Activated T-helper 1 cell treated with Interleukin-2 at 50 U/mL for 16 hours (primary cell): Measurements from ENCODE around the gene SFPQ.
"Not testable (repeated sequence)": the region's sequence is repeated elsewhere in the genome, so short reads cannot be mapped to it uniquely, and the experiment has no call there.

Experiments
- DNase-seq: peaks from one replicate; pipeline ENCODE4 v3.0.0-alpha.2; 2020; ENCODE audit warnings: low read depth

SFPQ gene

DNA sequence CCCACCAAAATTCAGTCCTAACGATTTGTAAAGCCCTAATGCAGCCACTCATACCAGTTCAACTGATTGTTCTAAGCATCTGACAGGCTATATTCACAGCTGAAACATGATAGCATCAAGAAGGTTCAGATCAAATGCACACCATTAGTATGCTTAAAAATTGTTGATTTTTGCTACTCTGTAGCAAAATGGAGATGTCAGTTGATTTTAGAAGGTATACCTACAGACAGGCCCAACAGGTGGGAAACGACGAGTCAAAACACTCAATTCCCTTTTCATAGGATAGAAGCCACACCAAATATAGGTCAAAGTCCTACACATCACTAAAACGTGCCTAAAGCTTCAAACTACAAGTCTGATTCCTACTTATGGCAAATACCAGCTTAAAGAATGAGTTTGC lies 6.7 kb downstream of the SFPQ start:
- DNase-seq = no peak

DNA sequence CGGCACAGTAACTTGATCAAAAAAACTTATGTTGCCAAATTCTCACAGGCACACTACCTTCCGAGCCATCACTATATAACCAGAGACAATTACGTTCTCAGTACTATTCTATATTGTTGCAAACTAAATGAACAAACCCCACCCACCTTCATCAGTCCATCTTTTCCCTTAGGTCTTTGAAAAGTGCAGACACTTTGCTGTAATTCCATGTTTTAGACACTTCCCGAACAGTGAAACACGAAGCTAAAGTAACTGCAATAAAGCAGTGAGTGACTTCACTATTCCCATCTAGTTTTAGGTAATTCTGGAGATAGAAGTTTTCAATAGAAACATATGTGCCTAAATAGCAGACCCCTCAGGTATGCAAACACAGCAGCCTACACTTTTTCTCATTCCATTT lies 7.7 kb downstream of the SFPQ start:
- DNase-seq = no peak

DNA sequence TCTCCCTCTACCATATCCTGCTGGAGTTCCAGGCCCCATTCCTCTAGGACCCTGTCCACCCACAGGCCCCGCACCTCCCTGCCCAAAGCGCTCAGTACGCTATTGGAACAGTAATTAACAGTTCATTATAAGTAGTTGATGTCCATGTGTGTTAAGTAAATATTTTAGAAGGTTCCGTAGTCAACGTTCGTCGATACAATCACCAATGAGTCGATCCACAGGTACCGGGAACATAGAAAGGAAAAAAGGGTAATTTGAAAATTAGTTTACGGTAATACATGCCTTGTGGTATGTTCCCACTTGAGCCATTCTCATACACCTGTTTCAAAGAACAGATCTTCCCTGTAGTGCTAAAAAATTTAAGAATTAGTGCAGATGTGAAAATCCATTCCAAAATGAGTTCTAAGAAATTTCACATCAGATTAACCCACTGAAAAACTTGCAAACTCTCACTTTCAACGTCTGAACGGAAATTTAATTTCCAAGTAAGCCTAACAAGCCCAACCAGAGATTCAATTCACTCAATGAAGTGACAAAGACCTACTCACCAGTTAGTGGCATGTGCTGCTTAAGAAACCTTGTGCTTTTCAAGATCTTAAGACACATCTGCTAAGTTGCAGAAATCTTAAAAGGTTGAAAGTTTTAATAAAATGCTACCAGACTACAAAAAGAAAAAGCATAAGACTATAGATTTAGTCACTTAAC lies 8.3 kb downstream of the SFPQ start:
- DNase-seq = no peak

DNA sequence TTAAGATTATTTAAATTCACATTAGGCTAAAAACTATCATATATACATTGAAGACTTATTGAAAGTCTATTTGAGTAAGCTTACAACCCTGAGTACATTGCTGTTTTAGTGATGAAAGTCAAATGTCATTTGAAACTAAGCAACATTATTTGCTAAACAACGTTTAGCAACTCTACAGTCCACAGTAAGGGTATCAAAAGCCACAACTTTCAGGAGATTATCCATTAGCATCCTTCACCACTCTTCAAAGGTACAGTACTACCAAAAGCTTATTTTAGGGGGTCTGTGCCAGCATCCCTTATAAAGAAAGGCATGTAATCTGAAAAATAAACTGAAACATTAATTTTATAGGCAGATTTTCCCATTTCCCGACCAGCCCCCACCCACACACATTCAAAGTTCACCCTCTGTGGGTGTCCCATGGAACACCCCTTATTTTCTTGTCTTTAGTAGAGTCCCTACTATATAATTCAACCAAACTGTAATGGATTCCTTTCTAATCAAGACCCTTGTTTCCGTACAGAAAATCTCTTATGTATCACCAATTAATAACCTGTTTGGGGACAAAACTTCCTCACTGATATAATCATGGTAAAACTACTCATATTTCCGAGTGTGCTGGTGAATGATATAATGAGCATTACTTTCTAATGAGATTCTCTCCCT lies 11.0 kb downstream of the SFPQ start:
- no peak for DNase-seq

DNA sequence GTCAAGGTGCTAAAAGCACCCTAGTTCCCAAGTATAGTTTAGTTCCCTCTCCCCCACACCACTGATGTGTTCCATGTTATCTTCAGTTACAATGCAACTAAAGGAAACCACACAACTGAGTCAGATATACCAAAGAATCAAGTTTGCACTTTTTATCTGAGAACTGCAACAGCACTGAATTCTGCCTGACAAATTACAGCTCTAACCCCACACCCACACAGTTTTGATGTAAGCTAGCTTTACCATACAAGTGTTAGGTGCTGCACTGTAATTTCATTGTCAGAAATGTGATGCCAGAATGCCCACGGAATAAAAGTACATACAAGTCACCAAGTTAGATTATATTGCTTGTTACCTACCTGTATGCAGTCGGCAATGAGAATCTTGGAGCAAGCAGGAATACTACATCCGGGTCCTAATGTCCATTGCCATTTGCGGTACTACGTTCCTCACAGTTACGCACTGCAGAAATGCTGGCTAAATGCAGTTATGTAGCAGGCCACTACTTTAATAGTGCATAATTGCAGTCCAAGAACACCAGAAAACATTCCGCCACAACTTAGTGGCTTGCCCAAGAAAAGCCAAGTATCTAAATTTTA lies 12.1 kb downstream of the SFPQ start:
- DNase-seq = no peak

DNA sequence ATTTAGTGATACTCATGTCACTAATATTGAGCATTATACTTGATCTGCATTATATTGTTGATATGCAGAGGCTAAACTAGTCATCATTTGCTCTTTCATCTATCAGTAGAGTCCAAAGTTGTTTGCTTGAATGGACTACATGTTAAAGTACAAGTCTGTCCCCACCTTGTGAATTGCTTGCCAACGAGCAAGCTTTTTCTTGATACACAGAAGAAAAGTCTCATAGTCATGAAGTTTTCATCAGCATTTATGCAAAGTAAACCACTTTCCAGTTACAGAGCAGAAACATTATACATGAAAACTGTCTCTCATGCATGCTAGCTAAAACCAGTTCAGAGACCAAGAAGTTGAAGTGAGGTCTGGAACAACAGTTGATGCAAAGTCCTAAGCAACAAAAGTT lies 13.0 kb downstream of the SFPQ start:
- DNase-seq = no peak

DNA sequence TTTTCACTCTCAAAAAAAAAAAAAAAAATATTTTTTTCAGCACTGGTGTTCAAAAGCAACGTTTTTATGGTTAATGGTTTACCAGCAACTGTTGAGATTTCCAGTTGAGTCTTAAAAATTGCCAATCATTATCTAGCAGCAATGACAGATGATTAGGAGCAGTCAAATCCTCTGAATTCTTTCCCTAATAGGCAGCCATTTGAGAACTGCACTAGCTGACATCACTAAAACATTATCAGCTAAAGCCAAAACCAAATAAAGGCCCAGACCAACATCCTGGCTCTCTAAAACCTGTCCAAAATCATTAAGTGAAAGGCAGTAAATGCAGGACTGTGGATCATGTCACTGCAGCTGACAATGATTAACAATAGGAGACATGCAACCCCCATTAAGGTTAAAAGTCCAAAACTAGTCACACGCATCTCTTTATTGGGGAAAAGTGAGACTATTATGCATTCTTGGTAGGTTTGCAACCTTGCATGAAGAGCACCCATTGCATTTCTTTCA lies 14.0 kb downstream of the SFPQ start:
- no peak for DNase-seq

DNA sequence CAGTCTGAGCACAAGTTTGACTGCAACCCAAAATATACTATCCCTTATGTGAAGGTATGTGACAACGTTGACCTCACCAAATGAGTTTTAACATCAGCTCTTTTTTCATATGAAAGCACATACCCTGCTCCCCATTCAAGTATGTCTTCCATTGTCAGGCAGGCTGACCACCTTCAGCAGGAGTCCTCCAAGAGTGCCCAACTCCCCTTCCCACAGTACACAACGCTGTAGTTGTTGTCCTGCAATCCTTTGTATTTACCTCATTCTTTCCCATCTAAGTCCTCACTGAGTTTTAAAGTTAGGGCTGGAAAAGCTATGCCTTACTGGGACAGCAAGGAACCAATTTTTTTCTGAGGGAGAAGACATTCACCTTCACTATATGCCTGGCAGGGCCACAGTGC lies 14.7 kb downstream of the SFPQ start:
- no peak for DNase-seq

DNA sequence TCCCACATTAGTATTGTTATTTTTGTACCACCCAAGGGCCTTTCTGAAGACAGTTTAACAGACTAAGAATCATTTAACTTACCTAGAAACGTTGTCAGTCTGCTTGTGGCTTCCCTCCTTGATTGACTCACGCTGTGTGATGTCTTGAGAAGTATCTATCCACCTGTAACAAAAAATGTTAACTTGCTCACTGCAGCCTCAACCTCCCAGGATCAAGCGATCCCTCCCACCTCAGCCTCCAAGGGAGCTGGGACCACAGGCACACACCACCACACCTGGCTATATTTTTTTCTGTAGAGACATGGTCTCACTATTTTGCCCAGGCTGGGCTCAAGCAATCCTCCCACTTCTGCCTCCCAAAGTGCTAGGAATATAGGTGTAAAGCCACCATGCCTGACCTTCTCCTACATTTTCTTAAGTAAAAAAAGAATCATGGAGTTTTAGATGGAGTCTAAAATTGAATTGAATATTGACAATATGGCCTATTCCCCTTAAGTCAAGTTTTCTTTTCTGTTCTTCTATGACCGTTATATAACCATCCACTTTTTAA lies 15.6 kb downstream of the SFPQ start:
- no peak for DNase-seq

DNA sequence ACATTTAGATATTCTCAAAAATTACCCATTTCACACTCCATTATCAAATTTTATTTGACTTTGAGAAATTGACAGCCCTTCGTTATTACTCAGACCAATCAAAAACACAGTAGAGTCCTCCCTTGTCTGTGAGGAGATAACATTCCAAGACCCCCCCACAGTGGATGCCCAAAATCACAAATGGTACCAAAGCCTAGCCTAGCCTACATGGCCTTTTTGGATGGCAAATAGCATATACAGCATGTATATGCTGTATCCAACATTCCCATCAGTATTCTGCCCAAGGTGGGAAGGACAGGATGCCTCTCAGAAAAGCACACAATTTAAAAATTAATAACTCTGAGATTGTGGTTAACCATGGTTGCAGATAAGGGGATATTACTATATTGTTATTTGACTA lies 17.3 kb downstream of the SFPQ start:
- DNase-seq = no peak

DNA sequence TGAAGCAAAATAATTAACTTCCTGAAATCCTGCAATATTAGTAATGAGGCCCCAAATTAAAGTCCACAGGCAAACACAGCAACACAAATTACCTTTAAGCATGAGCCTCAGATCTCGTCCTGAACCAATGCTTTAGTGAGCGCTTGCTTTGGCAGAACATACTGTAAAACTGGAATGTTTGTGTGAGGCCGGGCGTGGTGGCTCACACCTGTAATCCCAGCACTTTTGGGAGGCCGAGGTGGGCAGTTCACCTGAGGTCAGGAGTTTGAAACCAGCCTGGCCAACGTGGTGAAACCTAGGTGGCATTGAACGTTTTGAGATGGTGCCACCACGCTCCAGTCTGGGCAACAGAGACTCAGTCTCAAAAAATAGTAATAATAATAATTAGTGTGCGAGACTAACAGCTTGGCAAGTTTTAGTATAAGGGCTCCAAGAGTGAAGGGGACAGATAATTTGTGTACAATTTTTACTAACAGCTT lies 17.8 kb downstream of the SFPQ start:
- DNase-seq = no peak

DNA sequence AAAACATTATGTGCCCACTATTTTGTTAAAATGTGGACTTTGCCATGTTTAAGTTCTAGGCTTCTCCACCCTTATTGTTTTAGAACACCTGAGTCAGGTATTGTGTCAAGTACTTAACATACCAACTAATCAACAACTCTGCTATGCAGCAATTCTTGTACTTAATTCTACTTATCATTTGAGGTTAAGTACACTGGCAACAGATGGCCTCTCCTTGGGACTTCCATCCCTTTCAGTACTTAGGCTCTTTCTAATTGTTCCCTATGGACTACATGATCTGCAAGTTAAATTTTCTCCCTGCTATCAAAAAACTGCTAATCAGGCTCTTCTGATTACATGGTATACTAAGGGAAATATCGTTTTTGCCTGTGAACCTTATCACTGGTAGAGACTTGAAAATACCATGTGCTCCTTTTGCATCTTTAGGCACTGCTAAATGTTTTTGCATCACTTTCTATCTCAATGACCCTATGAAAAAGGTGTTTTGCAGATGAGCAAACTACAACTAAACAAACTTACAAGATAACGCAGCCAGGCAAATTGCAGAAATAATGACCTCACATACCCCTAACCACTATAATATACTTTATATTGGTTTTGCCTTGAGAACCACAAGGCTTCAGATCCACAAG lies 18.9 kb downstream of the SFPQ start:
- DNase-seq = no peak

DNA sequence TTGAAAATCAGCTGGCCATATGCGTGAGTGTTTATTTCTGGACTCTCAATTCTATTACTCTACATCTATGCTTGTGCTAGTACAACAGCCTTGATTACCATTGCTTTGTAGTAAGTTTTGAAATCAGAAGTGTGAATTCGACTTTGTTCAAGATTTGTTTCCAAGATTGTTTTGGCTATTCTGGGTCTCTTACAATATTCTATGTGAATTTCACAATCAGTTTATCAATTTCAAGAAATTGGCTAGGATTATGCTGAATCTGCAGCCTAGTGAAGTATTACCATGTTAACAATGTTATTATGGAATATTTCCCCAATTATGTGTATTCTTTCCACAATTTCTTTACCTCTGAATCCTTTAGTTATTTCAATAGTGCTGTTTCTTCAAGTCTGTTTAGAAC lies 19.5 kb downstream of the SFPQ start:
- DNase-seq = no peak

DNA sequence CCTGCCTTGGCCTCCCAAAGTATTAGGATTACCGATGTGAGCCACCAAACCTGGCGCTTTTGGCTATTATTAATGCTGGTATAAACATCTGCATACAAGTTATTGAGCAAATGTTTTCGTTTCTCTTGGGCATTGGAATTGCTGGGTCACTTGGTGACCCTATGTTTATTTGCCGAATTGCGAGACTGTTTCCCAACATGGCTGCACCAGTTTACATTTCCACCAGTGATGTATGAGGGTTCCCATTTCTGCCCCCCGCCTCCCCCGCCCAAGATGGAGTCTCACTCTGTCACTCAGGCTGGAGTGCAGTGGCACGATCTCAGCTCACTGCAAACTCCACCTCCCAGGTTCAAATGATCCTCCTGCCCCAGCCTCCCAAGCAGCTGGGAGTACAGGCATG lies 20.9 kb downstream of the SFPQ start:
- DNase-seq = no peak

DNA sequence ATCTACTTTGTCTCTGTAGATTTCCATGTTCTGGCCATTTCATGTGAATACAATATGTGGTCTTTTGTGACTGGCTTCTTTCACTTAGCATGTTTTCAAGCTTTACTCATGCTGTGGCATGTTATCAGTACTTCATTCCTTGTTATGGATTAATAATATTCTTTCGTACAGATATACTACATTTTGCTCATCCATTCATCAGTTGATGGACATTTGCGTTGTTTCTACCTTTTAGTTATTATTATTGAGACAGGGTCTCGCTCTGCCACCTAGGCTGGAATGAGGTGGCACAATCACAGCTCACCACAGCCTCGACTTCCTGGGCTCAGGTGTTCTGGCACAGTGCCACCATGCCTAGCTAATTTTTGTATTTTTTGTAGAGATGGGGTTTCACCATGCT lies 21.4 kb downstream of the SFPQ start:
- DNase-seq = no peak

DNA sequence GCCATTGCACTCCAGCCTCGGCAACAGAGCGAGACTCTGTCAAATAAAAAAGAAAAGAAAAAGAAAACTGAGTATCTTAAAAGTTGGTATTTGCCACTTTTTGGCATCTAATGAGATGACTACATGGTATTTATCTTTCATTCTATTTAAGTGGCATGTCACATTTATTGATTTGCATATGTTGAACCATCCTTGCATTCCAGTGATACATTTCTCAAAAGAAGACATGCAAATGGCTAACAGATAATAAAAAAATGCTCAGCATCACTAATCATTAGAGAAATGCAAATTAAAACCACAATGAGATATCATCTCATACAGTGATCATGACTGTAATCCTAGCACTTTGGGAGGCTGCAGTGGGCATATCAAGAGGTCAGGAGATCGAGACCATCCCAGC lies 28.1 kb downstream of the SFPQ start:
- no peak for DNase-seq

DNA sequence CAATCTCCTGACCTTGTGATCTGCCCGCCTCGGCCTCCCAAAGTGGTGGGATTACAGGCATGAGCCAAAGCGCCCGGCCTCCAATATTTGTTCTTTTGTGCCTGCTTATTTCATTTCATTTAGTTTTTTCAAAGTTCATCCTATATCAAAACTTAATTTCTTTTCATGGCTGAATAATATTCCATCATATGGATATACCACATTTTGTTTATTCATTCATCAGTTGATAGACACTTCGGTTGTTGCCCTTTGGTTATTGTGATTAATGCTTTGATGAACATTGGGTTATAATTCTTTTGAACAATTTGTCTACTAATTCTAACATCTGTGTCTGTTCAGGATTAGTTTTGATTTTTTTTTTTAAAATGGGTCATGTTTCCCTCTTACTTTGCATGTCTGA lies 41.7 kb downstream of the SFPQ start:
- DNase-seq = no peak

DNA sequence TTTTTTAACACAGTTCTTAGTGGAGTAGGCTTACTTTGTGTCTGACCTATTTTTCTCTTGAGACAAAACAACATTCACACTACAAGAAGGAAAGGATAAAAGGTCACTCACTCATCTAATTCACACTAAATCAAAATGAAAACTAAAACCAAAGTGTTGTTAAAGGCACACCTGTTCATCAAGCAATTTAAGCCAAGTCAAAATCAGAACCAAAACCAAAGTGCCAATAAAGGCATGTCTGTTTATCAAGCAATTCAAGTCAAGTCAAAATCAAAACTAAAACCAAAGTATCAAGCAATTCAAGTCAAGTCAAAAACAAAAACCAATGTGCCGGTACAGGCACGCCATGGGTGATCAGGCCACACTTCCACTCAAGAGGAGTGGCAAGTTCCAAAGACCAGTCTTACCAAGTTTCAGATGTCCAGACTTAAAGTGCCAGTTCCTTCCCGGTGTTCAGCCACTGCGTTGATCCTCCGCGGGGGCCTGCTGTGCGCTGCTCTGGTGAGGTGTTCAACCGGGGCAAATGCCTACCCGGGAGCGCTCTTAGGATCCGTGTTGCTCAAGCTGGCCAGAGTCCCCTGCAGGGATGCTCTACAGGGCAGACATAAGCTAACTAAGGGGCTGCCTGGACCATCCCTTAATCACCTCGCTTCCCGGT lies 46.9 kb downstream of the SFPQ start:
- DNase-seq = not testable (repeated sequence)

DNA sequence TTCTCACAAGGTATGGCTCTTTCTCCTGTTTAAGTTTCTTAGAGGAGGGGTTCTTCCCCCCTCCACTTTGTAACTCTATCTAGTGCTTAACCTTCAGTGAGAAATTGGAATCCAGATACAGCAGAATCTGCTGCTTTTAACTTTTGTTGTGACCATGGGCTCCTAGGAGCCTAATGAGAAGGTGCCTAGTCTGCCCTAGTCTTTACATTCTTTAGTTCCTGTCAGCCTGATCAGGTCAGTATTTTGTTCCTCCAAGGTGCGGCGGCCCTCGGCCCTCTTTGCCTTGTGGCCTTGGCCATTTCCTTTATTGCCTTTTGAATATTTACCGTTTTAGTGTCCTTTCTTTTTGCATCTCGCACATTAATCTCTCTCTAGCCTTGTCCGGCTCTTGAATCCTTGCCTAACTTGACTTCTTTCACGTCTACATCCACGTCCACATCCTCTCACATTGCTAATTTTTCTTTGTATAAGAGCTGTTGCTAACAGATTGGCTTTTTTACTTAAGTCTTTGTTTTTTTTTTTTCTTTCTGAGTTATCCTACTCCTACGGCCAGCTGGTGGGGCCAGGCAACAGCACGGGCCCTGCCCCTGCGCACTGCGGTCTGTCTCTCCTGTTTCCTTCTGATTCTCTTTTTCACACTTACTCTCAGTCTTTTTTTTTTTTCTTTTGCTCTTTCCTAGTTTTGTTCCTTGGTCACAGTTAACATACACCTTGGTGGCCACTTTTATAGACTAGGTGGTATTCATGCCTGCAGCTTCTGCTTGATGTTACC lies 49.0 kb downstream of the SFPQ start:
- DNase-seq = no peak

DNA sequence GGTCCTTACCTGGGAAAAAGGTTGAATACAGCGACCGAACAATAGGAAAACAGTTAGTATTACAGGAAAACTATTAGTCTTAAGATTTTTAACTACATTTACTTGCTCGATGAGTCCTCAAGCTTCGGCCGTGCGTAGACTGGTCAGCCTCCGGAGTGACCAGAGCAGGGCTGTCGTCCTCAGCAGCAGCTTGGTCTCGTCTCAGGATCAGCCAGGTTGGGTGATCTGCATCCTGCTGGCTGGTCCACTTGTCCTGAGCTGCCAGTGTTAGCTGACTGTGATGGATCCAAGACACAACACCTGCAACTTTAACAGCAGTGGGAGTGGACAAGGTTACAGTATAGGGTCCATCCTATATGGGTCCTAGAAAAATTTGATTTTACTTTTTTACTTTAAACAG lies 50.2 kb downstream of the SFPQ start:
- not testable (repeated sequence) for DNase-seq

DNA sequence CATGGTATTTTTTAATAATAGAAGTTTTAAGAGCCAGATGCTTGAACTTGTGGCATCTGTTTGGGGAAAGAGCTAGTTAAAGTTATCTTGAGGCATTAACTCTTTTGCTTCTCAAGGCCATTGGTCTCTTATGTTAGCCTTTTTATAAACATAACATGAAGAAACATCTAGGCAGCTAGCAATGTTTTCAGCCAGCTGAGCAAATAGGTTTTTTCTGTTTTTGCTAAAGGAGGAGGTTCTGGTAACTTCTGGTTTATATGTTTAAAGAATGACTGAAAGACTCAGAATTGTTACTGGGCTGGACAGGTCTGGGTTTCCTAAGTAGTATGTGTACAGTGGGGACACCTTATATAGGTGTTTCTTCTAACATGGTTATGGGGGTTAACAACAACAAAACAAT lies 50.7 kb downstream of the SFPQ start:
- not testable (repeated sequence) for DNase-seq
